Activated naive CD4-positive, alpha-beta T cell treated with anti-CD3 and anti-CD28 coated beads, Interleukin-2, amount 50 U/mL, for 72 hours (primary cell): Measurements from ENCODE around the gene PTPN18. TPM values are rescaled to one million over a fixed set of nuclear protein-coding genes. Genes with fewer than 3 reads are reported as not detected.

Experiments used
- ATAC-seq, 2 donors: fragments of 150-1000 bp; cut with Tn5 transposase; 2 replicates each; pipeline ENCODE4 v1.10.0; 2021; ENCODE audit warnings: mild to moderate bottlenecking in 2 of 2, moderate library complexity in 2 of 2
- DNase-seq, 2 donors: peaks; one replicate each; pipeline ENCODE4 v3.0.0; 2021 to 2022; ENCODE audit warnings: low spot score in 2 of 2
- H3K27ac Mint-ChIP-seq, 2 donors: one replicate each; pipeline ENCODE4 v1.8.0; 2022; ENCODE audit warnings: mild to moderate bottlenecking in 2 of 2, mixed read lengths in 2 of 2
- H3K36me3 Mint-ChIP-seq, 2 donors: one replicate each; pipeline ENCODE4 v1.8.0; 2022; ENCODE audit warnings: mixed read lengths in 2 of 2
- H3K9me3 Mint-ChIP-seq, 2 donors: one replicate each; pipeline ENCODE4 v1.8.0; 2022; ENCODE audit warnings: mixed read lengths in 2 of 2
- total RNA-seq, 2 donors: library from RNA; stranded (reverse); gene quantifications; one replicate each; pipeline ENCODE4 v1.2.3, GENCODE V29; 2022

PTPN18 gene
- total RNA-seq, 2 donors from 2014 or later, result 28.3 to 62.1 TPM

DNA sequence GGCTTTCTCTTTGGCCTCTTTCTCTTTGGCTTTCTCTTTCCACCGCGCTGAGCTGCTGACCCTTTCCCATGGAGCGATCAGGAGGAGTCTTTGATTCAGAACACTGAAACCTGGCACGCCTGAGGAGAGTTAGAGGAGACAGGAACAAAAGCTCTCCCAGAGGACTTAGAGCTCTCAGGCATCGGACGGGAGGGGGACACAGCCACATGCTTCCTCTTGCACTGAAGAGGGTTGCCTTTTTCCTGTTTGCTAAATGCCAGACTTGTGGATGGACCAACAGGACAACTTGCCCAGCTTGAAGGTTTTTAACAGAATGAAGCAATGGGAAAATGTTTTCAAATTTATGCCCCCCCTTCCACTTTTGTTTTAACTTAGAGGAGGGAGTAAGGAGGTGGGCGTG is 3.6 kb upstream of the PTPN18 start:
- no peak for ATAC-seq
- H3K27ac Mint-ChIP-seq, result peak overlapping the region in 1 of 2 donors; percentile 74
- no peaks in the 10 kb centered on the region for H3K9me3 Mint-ChIP-seq

DNA sequence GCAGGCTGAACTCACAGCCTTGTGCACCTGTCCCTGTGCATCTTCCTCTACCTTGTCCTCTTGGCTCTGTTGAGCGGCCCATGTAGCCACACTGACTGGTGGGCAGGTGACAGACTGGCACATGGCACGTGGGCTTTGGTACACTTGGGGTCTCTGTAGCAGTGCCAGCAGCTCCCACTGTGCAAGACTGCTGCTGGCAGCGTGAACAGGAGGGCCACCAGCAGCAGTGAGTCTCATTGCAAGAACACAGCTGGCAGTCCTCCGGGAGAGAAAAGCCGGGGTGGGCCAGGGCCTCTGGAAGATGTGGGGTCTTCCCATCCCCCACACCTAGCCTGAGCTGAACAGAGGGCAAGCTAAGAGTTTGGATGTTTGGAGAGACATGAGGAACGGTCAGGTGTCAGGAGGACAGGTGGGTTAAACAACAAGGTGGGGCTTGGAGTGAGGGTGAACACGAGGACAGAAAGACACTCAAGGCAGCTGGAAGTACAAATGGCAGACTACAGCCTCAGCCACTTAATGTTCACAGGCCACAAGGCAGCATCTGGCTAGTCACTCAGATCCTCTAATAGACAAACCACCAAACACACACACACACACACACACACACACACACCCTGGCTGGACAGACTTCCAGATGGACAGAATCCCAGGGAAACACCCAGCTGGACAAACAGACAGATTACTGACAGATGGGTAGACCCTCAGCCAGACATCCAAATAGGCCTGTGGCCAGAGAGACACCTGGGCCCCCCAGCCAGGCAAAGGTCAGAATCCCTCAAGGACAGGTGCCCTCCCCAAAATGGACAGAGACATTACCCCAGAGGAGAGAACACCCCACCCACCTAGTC is 2.3 kb upstream of the PTPN18 start:
- DNase-seq, result no peak
- ATAC-seq, result no peak
- no peaks in the 10 kb centered on the region for H3K9me3 Mint-ChIP-seq
- H3K36me3 Mint-ChIP-seq, result no peaks in the 10 kb centered on the region
- no peak overlapping the region for H3K27ac Mint-ChIP-seq

More for the DNA sequence above, 3.6 kb upstream of the PTPN18 start:
- peaks cover 4 to 5% of the 10 kb centered on the region in 2 donors for H3K36me3 Mint-ChIP-seq
- no peak for DNase-seq

DNA sequence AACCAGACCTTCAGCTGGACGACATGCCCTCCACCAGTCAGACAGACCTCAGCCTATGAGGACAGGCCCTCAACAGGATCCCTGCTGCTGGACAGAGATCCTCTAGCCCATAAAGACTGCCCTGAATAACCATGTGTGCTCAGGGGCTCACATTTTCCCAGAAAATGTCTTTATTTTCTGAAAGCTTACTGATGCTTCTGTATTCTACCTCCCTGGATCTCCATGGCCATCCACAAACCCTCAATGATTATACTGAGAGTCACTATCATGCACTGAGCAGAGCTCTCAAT is 1.8 kb upstream of the PTPN18 start:
- ATAC-seq, result no peak
- Mint-ChIP-seq H3K36me3 (no peaks in the 10 kb centered on the region), H3K27ac (no peak overlapping the region), H3K9me3 (no peaks in the 10 kb centered on the region)
- no peak for DNase-seq

DNA sequence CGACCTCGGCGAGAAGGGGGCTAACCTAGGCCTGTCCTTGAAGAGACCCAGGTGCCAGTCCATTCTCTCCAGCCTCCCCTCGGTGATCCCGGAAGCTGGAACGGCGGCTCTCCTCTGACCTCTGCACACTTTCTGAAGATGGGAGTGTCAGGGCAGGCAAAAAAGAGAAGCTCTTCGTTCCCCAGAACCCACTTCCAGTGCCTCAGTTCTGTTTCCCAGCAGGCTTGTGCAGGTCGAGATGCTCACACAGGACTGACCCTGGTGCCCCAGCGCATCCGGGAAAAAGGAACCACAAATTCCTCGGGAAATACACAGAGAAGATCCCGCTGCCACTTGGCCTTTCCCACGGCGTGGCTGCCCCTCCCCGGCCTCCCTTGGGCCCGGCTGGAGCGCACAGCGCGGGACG is 681 bp upstream of the PTPN18 start:
- Mint-ChIP-seq H3K36me3 (peaks cover 0 to 5% of the 10 kb centered on the region in 2 donors), H3K27ac (peak overlapping the region; percentile 22 to 48), H3K9me3 (no peaks in the 10 kb centered on the region)
- DNase-seq (no peak), ATAC-seq (no peak)

DNA sequence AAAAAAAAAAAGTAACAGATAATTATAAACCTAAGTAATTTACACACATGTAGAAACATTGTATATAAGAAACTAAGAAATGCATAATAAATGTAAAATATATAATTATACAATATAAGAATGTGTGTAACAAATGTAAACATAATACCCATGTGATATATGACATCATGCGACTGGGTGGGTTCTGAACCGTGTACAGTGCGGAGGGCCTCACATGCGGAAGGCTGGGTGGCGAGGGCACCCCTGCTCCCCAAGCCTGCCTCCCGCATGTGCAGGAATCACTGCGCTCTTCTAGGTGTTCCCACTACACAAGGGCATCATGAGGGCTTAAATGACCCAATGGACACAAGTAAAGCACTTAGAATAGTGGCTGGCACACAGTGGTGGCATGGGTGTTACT is 2.0 kb downstream of the PTPN18 start:
- DNase-seq, result no peak
- Mint-ChIP-seq H3K9me3 (no peaks in the 10 kb centered on the region), H3K36me3 (peaks cover 0 to 5% of the 10 kb centered on the region in 2 donors), H3K27ac (no peak overlapping the region)
- ATAC-seq, result no peak

DNA sequence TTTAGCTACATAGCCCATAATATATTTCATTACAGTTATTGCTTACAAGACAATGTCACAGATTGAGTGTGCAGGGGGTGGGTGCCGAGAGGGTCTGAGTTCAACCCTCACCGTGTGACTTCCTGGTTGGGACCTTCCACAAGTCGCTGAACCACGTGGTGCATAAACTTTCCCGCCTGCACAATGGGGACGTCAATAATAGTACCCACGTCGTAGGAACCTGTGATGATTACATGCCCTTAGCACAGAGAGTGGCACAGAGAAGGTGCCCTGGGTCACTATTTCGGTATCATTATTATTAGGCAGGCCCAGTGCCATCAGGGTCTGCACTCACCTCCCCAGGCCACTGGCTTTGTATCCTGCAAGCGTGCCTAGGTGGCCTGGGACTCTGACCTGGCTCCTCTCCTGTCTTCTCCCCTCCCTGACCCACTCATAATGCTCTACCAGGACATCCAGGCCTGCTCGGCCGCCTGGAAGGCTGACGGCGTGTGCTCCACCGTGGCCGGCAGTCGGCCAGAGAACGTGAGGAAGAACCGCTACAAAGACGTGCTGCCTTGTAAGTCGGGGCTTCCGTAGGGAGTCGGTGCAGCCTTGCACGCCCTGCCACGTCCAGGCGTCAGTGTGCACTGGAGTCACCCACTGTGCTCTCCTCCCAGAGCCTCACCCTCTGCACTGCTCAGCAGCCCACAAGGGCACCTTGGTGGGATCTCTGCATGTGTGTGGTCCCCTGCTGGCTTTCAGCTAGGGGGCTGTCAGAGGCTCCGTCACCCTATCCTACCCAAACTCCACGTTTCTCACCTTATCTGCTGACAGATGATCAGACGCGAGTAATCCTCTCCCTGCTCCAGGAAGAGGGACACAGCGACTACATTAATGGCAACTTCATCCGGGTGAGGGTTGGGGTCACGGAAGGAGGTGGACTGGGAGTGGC is 2.8 kb downstream of the PTPN18 start:
- ATAC-seq (no peak), DNase-seq (no peak)
- peaks cover 0 to 5% of the 10 kb centered on the region in 2 donors for H3K36me3 Mint-ChIP-seq
- H3K9me3 Mint-ChIP-seq, result no peaks in the 10 kb centered on the region
- no peak overlapping the region for H3K27ac Mint-ChIP-seq

DNA sequence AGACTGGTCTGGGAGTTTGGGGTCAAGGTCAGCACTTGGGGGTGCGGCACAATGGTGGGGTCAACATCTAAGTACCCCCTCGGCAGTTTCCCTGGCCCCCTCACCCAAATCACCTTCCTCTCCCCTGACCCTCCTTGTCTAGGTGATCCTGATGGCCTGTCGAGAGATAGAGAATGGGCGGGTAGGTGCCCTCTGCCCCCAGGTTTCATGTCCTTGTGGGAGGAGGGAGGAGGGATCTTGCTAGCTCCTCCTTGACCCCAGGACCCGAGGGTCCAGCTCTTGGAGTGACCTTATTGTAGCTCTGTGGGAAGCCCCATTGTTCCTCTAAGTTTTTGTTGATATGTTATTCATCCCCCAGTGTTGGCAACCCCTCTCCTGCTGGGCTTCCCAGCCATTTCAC is 3.6 kb downstream of the PTPN18 start:
- H3K36me3 Mint-ChIP-seq, result peaks cover 0 to 5% of the 10 kb centered on the region in 2 donors
- no peak overlapping the region for H3K27ac Mint-ChIP-seq
- DNase-seq (no peak), ATAC-seq (no peak)
- no peaks in the 10 kb centered on the region for H3K9me3 Mint-ChIP-seq

DNA sequence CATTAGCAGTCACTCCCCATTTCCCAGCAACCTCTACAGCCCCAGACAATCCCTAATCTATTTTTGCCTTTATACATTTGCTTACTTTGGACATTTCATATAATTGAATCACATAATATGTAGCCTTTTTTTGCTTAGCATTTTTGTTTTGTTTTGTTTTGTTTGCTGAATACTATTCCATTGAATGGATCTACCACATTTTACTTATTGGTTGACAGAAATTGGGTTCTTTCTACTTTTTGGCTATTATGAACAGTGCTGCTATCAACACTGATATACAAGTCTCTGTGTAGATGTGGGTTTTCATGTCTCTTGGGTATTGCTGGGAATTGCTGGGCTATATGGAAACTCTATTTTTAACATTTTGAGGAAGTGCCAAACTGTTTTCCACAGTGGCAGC is 7.6 kb downstream of the PTPN18 start:
- H3K36me3 Mint-ChIP-seq, result peaks cover 0 to 5% of the 10 kb centered on the region in 2 donors
- DNase-seq (no peak), ATAC-seq (no peak)
- H3K27ac Mint-ChIP-seq, result no peak overlapping the region
- H3K9me3 Mint-ChIP-seq, result no peaks in the 10 kb centered on the region

DNA sequence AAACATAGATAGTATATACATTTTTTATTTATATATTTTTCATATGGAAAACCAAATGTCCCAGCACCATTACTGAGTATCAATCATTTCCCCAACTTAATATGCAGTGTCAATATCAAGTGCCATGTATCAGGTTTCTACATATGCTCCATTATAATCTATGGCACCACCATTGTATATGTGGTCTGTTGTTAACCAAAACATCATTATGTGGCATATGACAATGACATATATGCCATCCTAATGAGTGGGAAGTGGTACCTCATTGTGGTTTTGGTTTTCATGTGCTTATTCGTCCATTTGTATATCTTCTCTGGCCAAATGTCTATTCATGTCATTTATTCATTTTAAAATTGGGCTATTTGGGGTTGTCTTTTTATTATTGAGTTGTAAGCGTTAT is 9.2 kb downstream of the PTPN18 start:
- Mint-ChIP-seq H3K36me3 (peaks cover under 1 to 5% of the 10 kb centered on the region in 2 donors), H3K9me3 (no peaks in the 10 kb centered on the region), H3K27ac (no peak overlapping the region)
- no peak for DNase-seq
- ATAC-seq, result no peak

DNA sequence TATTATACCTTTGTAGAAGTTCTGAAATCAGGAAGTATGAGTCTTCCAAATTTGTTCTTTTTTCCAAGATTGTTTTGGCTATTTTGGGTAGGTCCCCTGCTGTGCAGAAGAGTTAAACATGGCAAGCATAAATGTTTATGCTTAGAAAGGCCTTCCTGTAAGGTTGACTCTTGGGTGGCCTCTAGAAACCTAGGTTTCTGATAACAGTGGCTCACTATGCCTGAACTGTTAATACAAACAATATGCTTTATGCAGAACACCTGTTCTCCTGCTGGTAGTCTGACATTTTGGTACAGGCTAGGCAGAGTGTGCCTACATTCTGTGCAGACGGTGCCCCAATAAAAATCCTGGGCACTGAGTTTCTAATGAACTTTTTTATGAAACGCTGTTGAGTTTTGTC is 10.1 kb downstream of the PTPN18 start:
- peaks cover 5 to 14% of the 10 kb centered on the region in 2 donors for H3K36me3 Mint-ChIP-seq
- no peaks in the 10 kb centered on the region for H3K9me3 Mint-ChIP-seq
- ATAC-seq, result no peak
- DNase-seq, result no peak
- H3K27ac Mint-ChIP-seq, result no peak overlapping the region

DNA sequence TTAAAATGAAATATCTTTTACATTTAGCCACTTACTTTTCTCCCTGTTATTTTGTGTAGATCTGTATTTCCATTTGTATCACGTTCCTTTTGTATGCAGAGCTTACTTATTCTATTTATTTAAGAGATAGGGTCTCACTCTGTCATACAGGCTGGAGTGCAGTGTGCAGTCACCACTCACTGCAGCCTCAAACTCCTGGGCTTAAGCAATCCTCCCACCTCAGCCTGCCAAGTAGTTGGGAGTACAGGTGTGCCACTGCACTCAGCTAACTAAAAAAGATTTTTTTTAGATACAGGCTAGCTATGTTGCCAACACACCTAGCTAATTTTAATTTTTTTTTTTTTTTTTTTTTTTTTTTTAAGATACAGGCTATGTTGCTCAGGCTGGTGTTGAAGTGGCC is 10.9 kb downstream of the PTPN18 start:
- ATAC-seq (no peak), DNase-seq (no peak)
- H3K27ac Mint-ChIP-seq, result no peak overlapping the region
- H3K9me3 Mint-ChIP-seq, result no peaks in the 10 kb centered on the region
- peaks cover 13 to 21% of the 10 kb centered on the region in 2 donors for H3K36me3 Mint-ChIP-seq

DNA sequence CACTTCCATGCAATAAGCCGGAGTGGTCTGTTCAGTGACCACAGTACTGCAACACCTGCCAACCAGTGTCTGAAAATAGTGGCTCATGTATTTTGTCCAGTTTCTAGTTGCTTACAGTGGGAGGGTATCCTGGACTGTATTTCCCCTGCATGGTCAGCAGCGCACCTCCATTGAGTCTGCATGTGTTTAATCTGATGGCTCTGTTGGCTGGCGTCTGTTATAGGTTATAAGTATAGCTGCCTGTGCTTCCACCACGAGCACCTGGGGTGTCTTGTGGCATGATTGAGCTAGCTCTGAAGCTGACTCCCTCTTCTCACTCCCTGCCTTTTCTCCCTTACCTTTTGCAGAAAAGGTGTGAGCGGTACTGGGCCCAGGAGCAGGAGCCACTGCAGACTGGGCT is 12.9 kb downstream of the PTPN18 start:
- Mint-ChIP-seq H3K9me3 (no peaks in the 10 kb centered on the region), H3K36me3 (peaks cover 15 to 33% of the 10 kb centered on the region in 2 donors), H3K27ac (no peak overlapping the region)
- ATAC-seq (no peak), DNase-seq (no peak)

DNA sequence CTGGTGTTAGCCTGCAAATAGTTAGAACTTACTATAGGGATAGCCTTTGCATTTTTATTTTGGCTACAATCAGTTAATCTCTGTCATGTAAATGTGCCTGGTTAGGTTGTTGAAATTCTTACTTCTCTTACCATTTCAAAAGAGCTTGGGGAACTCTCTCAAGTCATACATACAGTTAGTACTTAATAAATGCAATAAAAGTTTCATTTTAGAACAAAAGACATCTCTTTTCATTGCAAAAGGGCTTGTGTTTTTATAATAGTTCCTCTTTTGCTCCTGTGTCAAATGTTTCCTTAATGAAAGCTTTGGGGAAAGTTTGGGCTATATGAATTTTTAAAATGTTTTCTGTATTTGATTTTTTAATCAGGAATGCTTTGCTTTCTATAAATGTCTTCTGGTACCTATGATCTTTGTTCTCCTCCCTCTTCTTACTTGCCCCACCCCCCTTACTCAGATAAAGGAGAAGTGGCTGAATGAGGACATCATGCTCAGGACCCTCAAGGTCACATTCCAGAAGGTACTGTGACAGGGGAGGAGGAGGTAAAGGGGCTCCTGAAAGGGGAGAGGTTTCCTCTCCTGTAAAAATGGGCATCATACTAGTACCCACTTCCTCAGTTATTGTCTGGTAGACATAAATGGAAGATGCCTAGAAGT is 13.6 kb downstream of the PTPN18 start:
- Mint-ChIP-seq H3K36me3 (peaks cover 15 to 39% of the 10 kb centered on the region in 2 donors), H3K27ac (no peak overlapping the region), H3K9me3 (no peaks in the 10 kb centered on the region)
- no peak for ATAC-seq
- DNase-seq, result no peak

DNA sequence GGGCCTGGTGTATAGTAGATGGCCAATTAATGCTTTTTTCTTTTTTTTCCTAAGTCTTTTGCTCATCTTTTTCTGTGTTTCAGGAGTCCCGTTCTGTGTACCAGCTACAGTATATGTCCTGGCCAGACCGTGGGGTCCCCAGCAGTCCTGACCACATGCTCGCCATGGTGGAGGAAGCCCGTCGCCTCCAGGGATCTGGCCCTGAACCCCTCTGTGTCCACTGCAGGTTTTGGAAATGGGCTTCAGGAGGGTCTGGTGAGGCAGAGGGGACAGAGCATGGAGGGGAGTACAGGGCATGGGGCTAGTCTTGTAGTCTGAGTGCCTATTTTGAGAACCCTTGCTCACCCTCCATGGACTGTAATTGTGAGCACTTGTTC is 14.1 kb downstream of the PTPN18 start:
- Mint-ChIP-seq H3K9me3 (no peaks in the 10 kb centered on the region), H3K36me3 (peaks cover 19 to 44% of the 10 kb centered on the region in 2 donors), H3K27ac (no peak overlapping the region)
- ATAC-seq, result no peak
- DNase-seq, result no peak

DNA sequence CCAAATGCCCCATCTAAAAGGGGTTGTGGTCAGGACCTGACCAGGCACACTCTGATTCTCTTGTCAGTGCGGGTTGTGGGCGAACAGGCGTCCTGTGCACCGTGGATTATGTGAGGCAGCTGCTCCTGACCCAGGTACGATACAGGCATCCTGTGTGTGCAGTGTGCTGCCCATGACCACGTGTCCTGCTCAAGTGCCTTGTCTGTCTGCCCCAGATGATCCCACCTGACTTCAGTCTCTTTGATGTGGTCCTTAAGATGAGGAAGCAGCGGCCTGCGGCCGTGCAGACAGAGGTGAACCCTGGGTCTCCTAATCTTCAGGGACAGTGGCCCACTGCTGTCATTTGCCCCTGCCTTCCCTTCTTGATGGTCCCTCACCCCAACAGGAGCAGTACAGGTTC is 14.6 kb downstream of the PTPN18 start:
- H3K36me3 Mint-ChIP-seq, result peaks cover 22 to 50% of the 10 kb centered on the region in 2 donors
- ATAC-seq (peak; percentile 49 to 78), DNase-seq (peak in 1 of 2 donors; percentile 84)
- no peaks in the 10 kb centered on the region for H3K9me3 Mint-ChIP-seq
- H3K27ac Mint-ChIP-seq, result peak overlapping the region; percentile 93 to 97

DNA sequence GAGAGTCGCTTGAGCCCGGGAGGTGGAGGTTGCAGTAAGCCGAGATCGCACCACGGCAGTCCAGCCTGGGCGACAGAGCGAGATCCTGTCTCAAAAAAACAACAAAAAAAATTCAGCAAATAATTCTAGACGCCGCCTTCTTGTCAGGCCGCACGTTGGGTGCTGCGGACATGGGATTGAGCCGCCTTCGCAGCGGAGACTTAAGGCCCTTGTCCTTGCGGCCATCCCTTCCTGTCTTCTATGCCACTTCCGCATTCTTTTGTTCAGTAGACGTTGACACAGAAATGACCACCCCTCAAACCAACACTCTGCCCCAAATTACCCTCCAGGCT is 15.8 kb downstream of the PTPN18 start:
- peaks cover 28 to 60% of the 10 kb centered on the region in 2 donors for H3K36me3 Mint-ChIP-seq
- DNase-seq (no peak), ATAC-seq (peak in 1 of 2 donors; percentile 23)
- peak overlapping the region; percentile 93 to 97 for H3K27ac Mint-ChIP-seq
- peaks cover 0 to 6% of the 10 kb centered on the region in 2 donors for H3K9me3 Mint-ChIP-seq
